IMR-90 (cell line): ENCODE results near the gene TWIST2. TPM values are rescaled to one million over a fixed set of nuclear protein-coding genes. Genes with fewer than 3 reads are reported as not detected.

Source experiments
- ATAC-seq: fragments of 200-7000 bp; cut with Tn5 transposase; 2 replicates; pipeline ENCODE4 v1.9.1; 2020; ENCODE audit warnings: low read depth, mild to moderate bottlenecking, moderate library complexity
- BruUV-seq: library from RNA; stranded (reverse); fragments of 400-500 nt; replicated peaks from 2 replicates; lab custom pipeline; 2021; lab: Mats Ljungman, UMichigan
- CTCF ChIA-PET: fragments of 300-600 bp; formaldehyde crosslinking; extraction: SDS; loops from one replicate; lab custom pipeline; 2021; ENCODE audit warnings: antibody characterized with exemption; lab: Yijun Ruan, JAX
- POLR2A ChIA-PET: fragments of 300-600 bp; sonication (Branson Sonifier 250); formaldehyde crosslinking; loops from one replicate; lab custom pipeline; 2022; ENCODE audit warnings: antibody characterized with exemption; ENCODE audit not compliant: unreplicated experiment; lab: Charles Lee
- DNase-seq: peaks from one replicate; pipeline ENCODE4 v3.0.0; 2013
- H2AFZ ChIP-seq: replicated peaks from 2 replicates; pipeline ENCODE3; 2013; ENCODE audit warnings: low read length, mild to moderate bottlenecking; ENCODE audit not compliant: poor library complexity
- H2AK5ac ChIP-seq: 2 replicates; pipeline ENCODE4 v1.6.1; 2013; ENCODE audit warnings: low read depth, low read length, inconsistent platforms
- H2AK9ac ChIP-seq: replicated peaks from 2 replicates; pipeline ENCODE3; 2013; ENCODE audit warnings: mild to moderate bottlenecking, low read depth, low read length, moderate library complexity; ENCODE audit not compliant: poor library complexity
- H2BK120ac ChIP-seq: 2 replicates; pipeline ENCODE4 v1.6.1; 2013; ENCODE audit warnings: low read depth, low read length, inconsistent platforms
- H2BK15ac ChIP-seq: 3 replicates; pipeline ENCODE4 v1.6.1; 2013; ENCODE audit warnings: low read depth, low read length, inconsistent platforms
- H2BK20ac ChIP-seq: 2 replicates; pipeline ENCODE4 v1.6.1; 2013; ENCODE audit warnings: low read depth, mild to moderate bottlenecking, inconsistent platforms, low read length, moderate library complexity
- H2BK5ac ChIP-seq: 2 replicates; pipeline ENCODE4 v1.6.1; 2013; ENCODE audit warnings: mild to moderate bottlenecking, low read depth, low read length, inconsistent platforms; ENCODE audit not compliant: poor library complexity, severe bottlenecking
- H3K14ac ChIP-seq: replicated peaks from 2 replicates; pipeline ENCODE4 v1.6.1; 2013; ENCODE audit warnings: low read depth, low read length, inconsistent platforms
- H3K18ac ChIP-seq: 2 replicates; pipeline ENCODE4 v1.6.1; 2013; ENCODE audit warnings: low read depth, low read length, control low read depth
- H3K23ac ChIP-seq: 2 replicates; pipeline ENCODE4 v1.6.1; 2013; ENCODE audit warnings: low read depth, low read length, inconsistent platforms
- H3K27ac ChIP-seq: 2 replicates; pipeline ENCODE4 v1.5.1; 2013; ENCODE audit warnings: mild to moderate bottlenecking, control low read depth, low read length; ENCODE audit not compliant: insufficient read depth
- H3K27me3 ChIP-seq: 2 replicates; pipeline ENCODE4 v1.6.1; 2013; ENCODE audit warnings: low read length; ENCODE audit not compliant: control insufficient read depth, insufficient read depth
- H3K36me3 ChIP-seq: 2 replicates; pipeline ENCODE4 v1.6.1; 2013; ENCODE audit warnings: low read length, mixed read lengths; ENCODE audit not compliant: control insufficient read depth, insufficient read depth
- H3K4ac ChIP-seq: 2 replicates; pipeline ENCODE4 v1.6.1; 2013; ENCODE audit warnings: low read depth, low read length, inconsistent platforms
- H3K4me1 ChIP-seq: 2 replicates; pipeline ENCODE4 v1.6.1; 2013; ENCODE audit warnings: low read length, mixed read lengths; ENCODE audit not compliant: control insufficient read depth, insufficient read depth
- H3K4me2 ChIP-seq: 2 replicates; pipeline ENCODE4 v1.6.1; 2013; ENCODE audit warnings: low read depth, mild to moderate bottlenecking, control low read depth, low read length, moderate library complexity
- H3K4me3 ChIP-seq: 2 replicates; pipeline ENCODE4 v1.5.1; 2013; ENCODE audit warnings: low read depth, mild to moderate bottlenecking, control low read depth, low read length, moderate library complexity; ENCODE audit not compliant: insufficient read depth
- H3K56ac ChIP-seq: 2 replicates; pipeline ENCODE4 v1.6.1; 2013; ENCODE audit warnings: low read length, inconsistent platforms; ENCODE audit not compliant: insufficient read depth; ENCODE audit errors: extremely low read depth
- H3K79me1 ChIP-seq, 2 experiments: 2 replicates each; pipeline ENCODE4 v1.6.1; 2013; ENCODE audit warnings: low read length in 2 of 2, inconsistent platforms in 1 of 2, low read depth in 1 of 2
- H3K9ac ChIP-seq: 2 replicates; pipeline ENCODE4 v1.6.1; 2013; ENCODE audit warnings: low read depth, low read length, control low read depth
- H3K9me1 ChIP-seq: 2 replicates; pipeline ENCODE4 v1.6.1; 2013; ENCODE audit warnings: low read length, inconsistent platforms; ENCODE audit not compliant: insufficient read depth
- H3K9me3 ChIP-seq: 2 replicates; pipeline ENCODE4 v1.6.1; 2013; ENCODE audit warnings: low read length; ENCODE audit not compliant: control insufficient read depth, insufficient read depth
- H4K20me1 ChIP-seq: 2 replicates; pipeline ENCODE4 v1.6.1; 2013; ENCODE audit warnings: low read length, inconsistent platforms; ENCODE audit not compliant: insufficient read depth
- H4K5ac ChIP-seq: 2 replicates; pipeline ENCODE4 v1.6.1; 2013; ENCODE audit warnings: mild to moderate bottlenecking, low read depth, low read length, control low read depth
- H4K8ac ChIP-seq, 2 experiments: 2 replicates each; pipeline ENCODE4 v1.6.1; 2013; ENCODE audit warnings: low read depth in 2 of 2, low read length in 2 of 2, control low read depth in 1 of 2, inconsistent platforms in 1 of 2
- H4K91ac ChIP-seq: 2 replicates; pipeline ENCODE4 v1.6.1; 2013; ENCODE audit warnings: low read depth, low read length, inconsistent platforms; ENCODE audit not compliant: insufficient read depth
- BHLHE40 ChIP-seq: fragments of 150-350 bp; IDR thresholded peaks from 2 replicates; pipeline ENCODE4 v1.6.1; 2016; ENCODE audit warnings: mild to moderate bottlenecking, low read depth, low read length
- CEBPB ChIP-seq: IDR thresholded peaks from 2 replicates; pipeline ENCODE4 v1.6.1; 2012; ENCODE audit warnings: low read depth, low read length, improper control_type of control experiment
- CHD1 ChIP-seq: IDR thresholded peaks from 2 replicates; pipeline ENCODE4 v1.6.1; 2012; ENCODE audit warnings: low read depth, low read length, improper control_type of control experiment
- CTCF ChIP-seq: conservative IDR thresholded peaks from 2 replicates; pipeline ENCODE4 v1.5.1; 2012; ENCODE audit warnings: mild to moderate bottlenecking, low read depth, low read length, improper control_type of control experiment
- FOS ChIP-seq: fragments of 150-350 bp; IDR thresholded peaks from 2 replicates; pipeline ENCODE4 v1.6.1; 2016; ENCODE audit warnings: low read depth, low read length
- MAFK ChIP-seq: IDR thresholded peaks from 2 replicates; pipeline ENCODE4 v1.6.1; 2012; ENCODE audit warnings: low read depth, low read length, improper control_type of control experiment
- MAZ ChIP-seq: IDR thresholded peaks from 2 replicates; pipeline ENCODE4 v1.6.1; 2012; ENCODE audit warnings: low read depth, mild to moderate bottlenecking, low read length, improper control_type of control experiment, moderate library complexity, borderline replicate concordance
- MXI1 ChIP-seq: IDR thresholded peaks from 2 replicates; pipeline ENCODE4 v1.6.1; 2012; ENCODE audit warnings: low read depth, mild to moderate bottlenecking, low read length, moderate library complexity, borderline replicate concordance
- NFE2L2 ChIP-seq: fragments of 150-350 bp; IDR thresholded peaks from 2 replicates; pipeline ENCODE4 v1.6.1; 2016; ENCODE audit warnings: low read depth, mild to moderate bottlenecking, low read length
- POLR2A ChIP-seq: IDR thresholded peaks from 2 replicates; pipeline ENCODE4 v1.6.1; 2012; ENCODE audit warnings: mild to moderate bottlenecking, low read depth, low read length
- RAD21 ChIP-seq: IDR thresholded peaks from 2 replicates; pipeline ENCODE4 v1.6.1; 2012; ENCODE audit warnings: low read length, improper control_type of control experiment
- RCOR1 ChIP-seq: IDR thresholded peaks from 2 replicates; pipeline ENCODE4 v1.6.1; 2012; ENCODE audit warnings: mild to moderate bottlenecking, low read length, improper control_type of control experiment; ENCODE audit not compliant: insufficient replicate concordance
- RFX5 ChIP-seq: IDR thresholded peaks from 2 replicates; pipeline ENCODE4 v1.8.0; 2012; ENCODE audit warnings: low read depth, mild to moderate bottlenecking, low read length, moderate library complexity
- SMC3 ChIP-seq: fragments of 150-350 bp; IDR thresholded peaks from 2 replicates; pipeline ENCODE4 v1.6.1; 2016; ENCODE audit warnings: low read depth, mild to moderate bottlenecking, antibody characterized with exemption, low read length, moderate library complexity
- whole genome bisulfite sequencing, 2 experiments: methylation state at CpG; one replicate each; pipeline versions ENCODE4 v1.1.5 to v1.1.7; 2013; ENCODE audit warnings: missing lambda C conversion rate in 2 of 2; ENCODE audit not compliant: insufficient read length in 1 of 2; ENCODE audit errors: extremely low coverage in 2 of 2; 5-methylcytosine and 5-hydroxymethylcytosine counted together
- dilution Hi-C: fragments of 300-500 bp; cut with HindIII; formaldehyde crosslinking; loops from one replicate; pipeline ENCODE4 v1.14.3; 2018; ENCODE audit warnings: low sequenced_read_pairs; ENCODE audit not compliant: unreplicated experiment
- in situ Hi-C: fragments of 300-500 bp; cut with MboI; formaldehyde crosslinking; loops from 3 replicates; pipeline ENCODE4 v1.14.3; 2019; ENCODE audit warnings: low sequenced_read_pairs, inconsistent platforms, mixed read lengths
- intact Hi-C: fragments of 100-400 bp; cut with micrococcal nuclease; formaldehyde crosslinking; loops from 2 replicates; pipeline ENCODE4 v1.10.0; 2022
- polyA plus RNA-seq, 3 experiments: library from polyadenylated mRNA; depleted of rRNA; stranded (reverse); fragments of >200 nt; gene quantifications; 2 replicates each; pipeline ENCODE4 v1.2.3, GENCODE V29; 2012; ENCODE audit warnings: low replicate concordance in 1 of 3
- total RNA-seq: library from RNA; depleted of rRNA; stranded (reverse); fragments of >200 nt; gene quantifications from 2 replicates; pipeline ENCODE4 v1.2.3, GENCODE V29; 2012
- TF ChIP-seq, protein P1 (sequence below): fragments of 150-350 bp; IDR thresholded peaks from 2 replicates; pipeline ENCODE4 v1.6.1; 2016; ENCODE audit warnings: low read depth, mild to moderate bottlenecking, low read length, moderate library complexity, borderline replicate concordance
- TF ChIP-seq, protein P2 (sequence below): fragments of 150-350 bp; IDR thresholded peaks from 2 replicates; pipeline ENCODE4 v1.6.1; 2017; ENCODE audit warnings: mild to moderate bottlenecking, antibody characterized with exemption, low read length, low read depth

TWIST2 gene
- total and polyA plus RNA-seq, 2 of the 4 experiments (the other 2 are of a cell fraction): 9.3 to 33.6 TPM

DNA sequence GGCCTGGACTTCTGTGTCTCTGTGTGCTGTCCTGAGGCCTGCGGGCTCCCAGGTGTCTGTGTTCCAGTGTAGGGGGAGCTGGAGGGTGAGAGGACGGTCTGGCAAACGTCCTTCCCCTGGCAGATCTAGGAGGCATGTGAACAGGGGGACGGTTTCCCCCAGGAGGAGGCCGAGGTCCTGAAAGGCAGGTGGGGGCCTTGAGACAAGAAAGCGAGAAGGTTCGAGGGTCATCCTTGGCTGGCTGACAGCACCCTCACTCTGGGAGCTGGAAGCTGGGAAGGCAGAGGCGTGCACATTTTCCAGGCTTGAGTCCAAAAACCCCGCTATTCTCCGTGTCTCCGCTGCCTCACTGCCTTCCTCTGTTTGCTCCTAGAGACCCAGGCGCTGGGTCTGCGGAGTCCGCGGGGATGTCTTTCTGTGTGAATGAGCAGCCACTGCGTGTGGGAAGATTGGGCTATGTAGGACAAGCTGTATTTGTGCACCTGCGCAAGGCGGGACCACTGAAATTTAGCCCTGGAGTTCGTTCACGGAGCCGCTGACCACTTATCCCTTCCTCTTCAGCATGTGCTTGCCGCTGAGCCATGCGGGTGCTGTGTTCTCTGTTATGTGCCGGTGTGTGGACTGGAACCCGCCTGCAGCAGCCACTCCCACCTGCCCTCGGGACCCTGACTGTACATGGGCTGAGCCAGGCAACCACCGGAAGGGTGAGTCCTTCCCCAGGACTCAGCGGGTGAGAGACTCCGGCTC is 43.7 kb downstream of the TWIST2 start:
- Histone ChIP-seq H3K4ac (no peak overlapping the region), H3K23ac (no peak overlapping the region), H3K4me3 (no peak overlapping the region), H3K56ac (no peak overlapping the region), H4K5ac (no peak overlapping the region), H3K9ac (no peak overlapping the region), H2AK5ac (no peak overlapping the region), H3K4me1 (peaks cover 19% of the 10 kb centered on the region), H2BK5ac (no peak overlapping the region), H2AFZ (peak overlapping the region; percentile 24), H4K91ac (no peak overlapping the region), H3K14ac (no peak overlapping the region), H2BK15ac (no peak overlapping the region), H3K27me3 (no peaks in the 10 kb centered on the region), H3K4me2 (no peak overlapping the region), H4K8ac (no peak overlapping the region), H3K27ac (no peak overlapping the region), H2BK120ac (no peak overlapping the region), H3K9me3 (no peaks in the 10 kb centered on the region), H3K36me3 (peaks cover 26% of the 10 kb centered on the region), H3K9me1 (peaks cover 11% of the 10 kb centered on the region; the same call in 1 of the 2 replicates), H2AK9ac (no peak overlapping the region), H4K20me1 (peaks cover 19% of the 10 kb centered on the region), H2BK20ac (no peak overlapping the region), H3K79me1 (peaks cover 10 to 68% of the 10 kb centered on the region in 2 experiments; a peak in 3 of 4 replicates), H3K18ac (no peak overlapping the region)
- 83% methylated on average over 9 of the region's 29 CpGs; no CpG with 5 or more reads in 1 of the 2 experiments for WGBS, 2 experiments
- POLR2A ChIA-PET: no interaction called here
- DNase-seq (no peak), ATAC-seq (no peak)
- BruUV-seq: no TSS peak
- TF ChIP-seq MAFK: no peak
- TF ChIP-seq RAD21: no peak
- TF ChIP-seq RFX5: no peak
- TF ChIP-seq POLR2A: no peak
- TF ChIP-seq SMC3: no peak
- no peak for TF ChIP-seq FOS
- no peak for TF ChIP-seq MAZ
- TF ChIP-seq, protein P1, sequence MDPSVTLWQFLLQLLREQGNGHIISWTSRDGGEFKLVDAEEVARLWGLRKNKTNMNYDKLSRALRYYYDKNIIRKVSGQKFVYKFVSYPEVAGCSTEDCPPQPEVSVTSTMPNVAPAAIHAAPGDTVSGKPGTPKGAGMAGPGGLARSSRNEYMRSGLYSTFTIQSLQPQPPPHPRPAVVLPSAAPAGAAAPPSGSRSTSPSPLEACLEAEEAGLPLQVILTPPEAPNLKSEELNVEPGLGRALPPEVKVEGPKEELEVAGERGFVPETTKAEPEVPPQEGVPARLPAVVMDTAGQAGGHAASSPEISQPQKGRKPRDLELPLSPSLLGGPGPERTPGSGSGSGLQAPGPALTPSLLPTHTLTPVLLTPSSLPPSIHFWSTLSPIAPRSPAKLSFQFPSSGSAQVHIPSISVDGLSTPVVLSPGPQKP: no peak
- TF ChIP-seq MXI1: no peak
- no peak for TF ChIP-seq CEBPB
- no peak for TF ChIP-seq CHD1
- TF ChIP-seq NFE2L2: no peak
- TF ChIP-seq CTCF: no peak
- TF ChIP-seq BHLHE40: no peak
- TF ChIP-seq, protein P2, sequence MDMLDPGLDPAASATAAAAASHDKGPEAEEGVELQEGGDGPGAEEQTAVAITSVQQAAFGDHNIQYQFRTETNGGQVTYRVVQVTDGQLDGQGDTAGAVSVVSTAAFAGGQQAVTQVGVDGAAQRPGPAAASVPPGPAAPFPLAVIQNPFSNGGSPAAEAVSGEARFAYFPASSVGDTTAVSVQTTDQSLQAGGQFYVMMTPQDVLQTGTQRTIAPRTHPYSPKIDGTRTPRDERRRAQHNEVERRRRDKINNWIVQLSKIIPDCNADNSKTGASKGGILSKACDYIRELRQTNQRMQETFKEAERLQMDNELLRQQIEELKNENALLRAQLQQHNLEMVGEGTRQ: no peak
- no peak for TF ChIP-seq RCOR1
- dilution Hi-C loops (no loop called here), intact Hi-C loops (no loop called here), in situ Hi-C loops (no loop called here)
- CTCF ChIA-PET: no interaction called here
